GM23248 (cell line): ENCODE data around the gene VPS13A.

Experiments used
- EZH2 ChIP-seq: fragments of 200-600 bp; sonication (generic); IDR thresholded peaks from 2 replicates; pipeline ENCODE4 v1.6.1; 2018; ENCODE audit warnings: antibody characterized with exemption, mild to moderate bottlenecking; ENCODE audit not compliant: insufficient read depth, poor library complexity, severe bottlenecking
- EZH2phosphoT487 ChIP-seq: fragments of 200-600 bp; sonication (generic); IDR thresholded peaks from 2 replicates; pipeline ENCODE4 v1.6.1; 2018; ENCODE audit warnings: antibody characterized with exemption, moderate library complexity, mild to moderate bottlenecking, low read depth; ENCODE audit not compliant: insufficient read depth

DNA sequence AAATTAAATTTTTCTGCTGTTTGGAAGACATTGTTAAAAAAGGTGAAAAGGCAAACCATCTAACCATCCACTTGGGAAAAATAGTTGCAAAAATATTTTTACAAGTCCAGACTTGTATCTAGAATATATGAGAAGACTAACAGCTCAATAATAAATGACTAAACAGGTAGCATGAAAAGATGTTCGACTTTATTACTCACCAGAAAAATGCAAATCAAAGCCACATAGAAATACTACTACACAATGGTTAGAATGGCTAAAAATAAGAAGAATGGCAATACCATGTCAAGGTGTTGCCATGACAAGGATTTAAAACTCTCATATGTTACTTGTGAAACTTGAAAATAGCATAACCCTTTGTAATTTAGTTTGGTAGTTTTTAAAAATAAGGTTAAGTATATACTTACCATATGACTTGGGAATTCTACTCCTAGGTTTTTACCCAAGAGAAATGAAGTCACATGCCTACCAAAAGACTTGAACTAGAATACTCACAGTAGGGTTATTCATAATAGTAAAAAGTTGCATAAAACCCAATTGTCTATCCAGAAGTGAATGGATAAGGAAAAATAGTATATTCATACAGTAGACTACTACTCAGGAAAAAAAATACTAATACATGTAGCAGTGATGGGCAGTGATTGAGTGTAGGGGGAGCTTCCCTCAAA lies 93.8 kb downstream of the VPS13A start:
- no peak for TF ChIP-seq EZH2
- TF ChIP-seq EZH2phosphoT487, result no peak
